ENCODE results near the gene ERBB2. TPM values are rescaled to one million over a fixed set of nuclear protein-coding genes. Genes with fewer than 3 reads are reported as not detected.

Gene ERBB2
- total and polyA plus RNA-seq, 10 of the 15 experiments (the other 5 are each of a cell fraction or from before 2014, with no cell fraction given), result 0.39 to 7.0 (median 4.3) TPM

- DNase-seq (ENCODE audit: low read depth, low spot score), result no peak
- no peak for FAIRE-seq
Observed at GRCh38 chr17:39673335-39674081, 26.4 kb upstream of the ERBB2 start.

More at GRCh38 chr17:39673335-39674081, 26.4 kb upstream of the ERBB2 start:
- ATAC-seq, result no peak
- Histone ChIP-seq H3K9me3 (replicated peaks; ENCODE audit: control insufficient read depth, insufficient read depth, low read length) (no peaks in the 10 kb centered on the region), H3K4me2 (ENCODE audit: control insufficient read depth, insufficient read depth) (no peak overlapping the region), H3K79me2 (ENCODE audit: control insufficient read depth, insufficient read depth, low read length) (no peaks in the 10 kb centered on the region), H2AFZ (ENCODE audit: control insufficient read depth, low read depth, low read length) (no peak overlapping the region), H3K4me3 (no peak overlapping the region), H3K4me1 (ENCODE audit: control insufficient read depth, insufficient read depth, low read length) (peaks cover 24% of the 10 kb centered on the region), H3K27me3 (replicated peaks in 1 of 2; ENCODE audit: control insufficient read depth in 2 of 2, insufficient read depth in 2 of 2, low read length in 1 of 2) (peaks cover 0 to 2% of the 10 kb centered on the region in 2 experiments; a peak in 2 of 4 replicates), H3K36me3 (ENCODE audit: control insufficient read depth in 2 of 2, insufficient read depth in 2 of 2, low read length in 1 of 2) (no peaks in the 10 kb centered on the region), H4K20me1 (ENCODE audit: control insufficient read depth, insufficient read depth) (no peaks in the 10 kb centered on the region), H3K27ac (ENCODE audit: control insufficient read depth, insufficient read depth) (no peak overlapping the region), H3K9ac (ENCODE audit: control insufficient read depth, insufficient read depth, low read length) (no peak overlapping the region)
- WGBS (ENCODE audit: insufficient coverage, insufficient replicate concordance, low lambda C conversion rate, missing lambda C conversion rate), result 59% methylated on average over 13 of the region's 13 CpGs
- POLR2A ChIA-PET, result interaction anchor here (0.5 kb wide), 1 partner anchor 257 kb away, joined by 5 read pairs; no protein-coding TSS in a partner anchor
- in situ Hi-C loops (cut with MboI) (no loop called here), intact Hi-C loops (cut with micrococcal nuclease; ENCODE audit: unreplicated experiment) (no loop called here)
- SMC1A ChIA-PET (ENCODE audit: uncharacterized antibody, unreplicated experiment), result interaction anchor here (1.3 kb wide), 1 partner anchor 57 kb away, joined by 3 read pairs; the partner anchor contains the start of gene MIEN1
- CTCF ChIA-PET, result interaction anchor here (1.3 to 9.1 kb wide), 6 partner anchors 19 to 57 kb away, joined by 3 to 114 read pairs (median 38); partner anchors contain the start of gene MIEN1
- RAD21 ChIA-PET (ENCODE audit: unreplicated experiment), result interaction anchor here (1.2 to 1.7 kb wide), 2 partner anchors 50 to 52 kb away, joined by 3 read pairs; no protein-coding TSS in a partner anchor
- TF ChIP-seq CBFB (IDR thresholded peaks at IDR 0.05; ENCODE audit: low read depth), result no peak
- no peak for TF ChIP-seq MXI1 (IDR thresholded peaks at IDR 0.05; ENCODE audit: low read depth, low read length)
- TF ChIP-seq EP300 (IDR thresholded peaks at IDR 0.05; ENCODE audit: borderline replicate concordance in 1 of 2, control insufficient read depth in 1 of 2, low read depth in 2 of 2, low read length in 2 of 2), result no peak
- no peak for TF ChIP-seq NR2C2 (IDR thresholded peaks at IDR 0.05; ENCODE audit: borderline replicate concordance, control insufficient read depth, insufficient read length, low read depth)
- TF ChIP-seq, protein P1, sequence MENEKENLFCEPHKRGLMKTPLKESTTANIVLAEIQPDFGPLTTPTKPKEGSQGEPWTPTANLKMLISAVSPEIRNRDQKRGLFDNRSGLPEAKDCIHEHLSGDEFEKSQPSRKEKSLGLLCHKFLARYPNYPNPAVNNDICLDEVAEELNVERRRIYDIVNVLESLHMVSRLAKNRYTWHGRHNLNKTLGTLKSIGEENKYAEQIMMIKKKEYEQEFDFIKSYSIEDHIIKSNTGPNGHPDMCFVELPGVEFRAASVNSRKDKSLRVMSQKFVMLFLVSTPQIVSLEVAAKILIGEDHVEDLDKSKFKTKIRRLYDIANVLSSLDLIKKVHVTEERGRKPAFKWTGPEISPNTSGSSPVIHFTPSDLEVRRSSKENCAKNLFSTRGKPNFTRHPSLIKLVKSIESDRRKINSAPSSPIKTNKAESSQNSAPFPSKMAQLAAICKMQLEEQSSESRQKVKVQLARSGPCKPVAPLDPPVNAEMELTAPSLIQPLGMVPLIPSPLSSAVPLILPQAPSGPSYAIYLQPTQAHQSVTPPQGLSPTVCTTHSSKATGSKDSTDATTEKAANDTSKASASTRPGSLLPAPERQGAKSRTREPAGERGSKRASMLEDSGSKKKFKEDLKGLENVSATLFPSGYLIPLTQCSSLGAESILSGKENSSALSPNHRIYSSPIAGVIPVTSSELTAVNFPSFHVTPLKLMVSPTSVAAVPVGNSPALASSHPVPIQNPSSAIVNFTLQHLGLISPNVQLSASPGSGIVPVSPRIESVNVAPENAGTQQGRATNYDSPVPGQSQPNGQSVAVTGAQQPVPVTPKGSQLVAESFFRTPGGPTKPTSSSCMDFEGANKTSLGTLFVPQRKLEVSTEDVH (IDR thresholded peaks at IDR 0.05; ENCODE audit: low read depth, partially characterized antibody), result no peak
- BruUV-seq (replicated peaks), result no TSS peak
